GM12864 (cell line): ENCODE results near the gene AKR7A3.
"Not testable (repeated sequence)": the region's sequence is repeated elsewhere in the genome, so short reads cannot be mapped to it uniquely, and the experiment has no call there.

Experiments
- DNase-seq: peaks from one replicate; pipeline ENCODE4 v3.0.0-alpha.2; 2011; ENCODE audit warnings: low read depth
- H3K4me3 ChIP-seq: 2 replicates; pipeline ENCODE4 v1.5.1; 2011; ENCODE audit warnings: mild to moderate bottlenecking, low read depth, low read length, control low read depth
- TF ChIP-seq, protein P1 (sequence below): IDR thresholded peaks from 2 replicates; pipeline ENCODE4 v1.5.1; 2011; ENCODE audit warnings: low read depth, mild to moderate bottlenecking, moderate library complexity, low read length, control low read depth, inconsistent platforms; ENCODE audit errors: missing control alignments

Gene AKR7A3

DNA sequence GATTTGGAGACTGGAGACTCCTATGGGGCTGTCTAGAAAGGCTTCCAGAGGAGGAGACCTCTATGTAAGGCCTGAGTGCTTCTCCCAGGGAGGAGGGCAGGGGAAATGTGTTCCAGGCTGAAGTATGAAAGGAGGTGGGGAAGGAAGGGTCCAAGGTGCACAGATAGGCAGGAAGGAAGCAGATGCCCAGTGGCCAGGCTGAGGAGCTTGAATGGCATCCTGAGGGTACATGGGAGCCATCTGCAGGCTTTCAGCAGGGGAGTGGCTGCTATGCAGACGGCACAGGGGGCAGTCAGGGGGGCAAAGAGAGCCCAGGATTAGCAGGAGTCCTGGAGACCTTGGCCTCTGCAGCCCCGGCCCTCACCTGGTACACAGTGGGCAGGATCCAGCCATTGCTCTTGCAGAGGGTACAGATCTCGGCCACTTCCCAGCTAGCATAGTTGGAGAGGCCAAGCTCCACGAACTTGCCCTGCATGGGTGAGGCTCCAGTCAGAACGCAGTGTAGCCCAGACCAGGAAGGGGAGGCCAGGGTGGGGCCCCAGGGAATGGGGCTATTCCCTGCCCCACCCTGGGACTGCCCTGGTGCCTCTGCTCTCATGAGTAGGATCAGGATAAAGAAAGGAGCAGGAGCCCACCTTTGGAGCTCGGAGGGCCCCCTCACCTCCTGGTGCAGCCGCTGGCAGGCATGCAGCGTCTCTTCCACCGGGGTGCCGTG is 19.4 kb upstream of the AKR7A3 start:
- H3K4me3 ChIP-seq: no peak overlapping the region
- no peak for DNase-seq
- TF ChIP-seq, protein P1, sequence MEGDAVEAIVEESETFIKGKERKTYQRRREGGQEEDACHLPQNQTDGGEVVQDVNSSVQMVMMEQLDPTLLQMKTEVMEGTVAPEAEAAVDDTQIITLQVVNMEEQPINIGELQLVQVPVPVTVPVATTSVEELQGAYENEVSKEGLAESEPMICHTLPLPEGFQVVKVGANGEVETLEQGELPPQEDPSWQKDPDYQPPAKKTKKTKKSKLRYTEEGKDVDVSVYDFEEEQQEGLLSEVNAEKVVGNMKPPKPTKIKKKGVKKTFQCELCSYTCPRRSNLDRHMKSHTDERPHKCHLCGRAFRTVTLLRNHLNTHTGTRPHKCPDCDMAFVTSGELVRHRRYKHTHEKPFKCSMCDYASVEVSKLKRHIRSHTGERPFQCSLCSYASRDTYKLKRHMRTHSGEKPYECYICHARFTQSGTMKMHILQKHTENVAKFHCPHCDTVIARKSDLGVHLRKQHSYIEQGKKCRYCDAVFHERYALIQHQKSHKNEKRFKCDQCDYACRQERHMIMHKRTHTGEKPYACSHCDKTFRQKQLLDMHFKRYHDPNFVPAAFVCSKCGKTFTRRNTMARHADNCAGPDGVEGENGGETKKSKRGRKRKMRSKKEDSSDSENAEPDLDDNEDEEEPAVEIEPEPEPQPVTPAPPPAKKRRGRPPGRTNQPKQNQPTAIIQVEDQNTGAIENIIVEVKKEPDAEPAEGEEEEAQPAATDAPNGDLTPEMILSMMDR: no peak

DNA sequence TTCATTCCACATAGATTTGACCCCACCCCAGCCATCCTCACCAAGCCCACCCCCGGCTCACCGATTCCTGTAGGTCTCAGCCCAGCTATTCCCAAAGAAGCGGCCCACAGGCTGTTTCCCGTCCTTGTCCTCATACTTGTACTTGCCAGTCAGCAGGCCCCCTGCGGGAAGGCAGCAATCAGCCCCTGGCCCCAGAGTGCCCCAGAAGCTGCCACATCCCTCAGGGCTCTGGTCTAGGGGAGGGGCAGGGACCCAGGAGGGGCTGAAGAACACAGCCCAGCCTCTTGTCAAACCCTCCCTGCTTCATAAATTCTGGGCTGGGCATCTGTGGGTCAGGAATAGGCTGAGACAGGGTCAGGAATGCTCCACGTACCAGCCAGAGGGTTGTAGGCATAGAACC is 18.4 kb upstream of the AKR7A3 start:
- TF ChIP-seq, protein P1: no peak
- DNase-seq: no peak
- H3K4me3 ChIP-seq: no peak overlapping the region

DNA sequence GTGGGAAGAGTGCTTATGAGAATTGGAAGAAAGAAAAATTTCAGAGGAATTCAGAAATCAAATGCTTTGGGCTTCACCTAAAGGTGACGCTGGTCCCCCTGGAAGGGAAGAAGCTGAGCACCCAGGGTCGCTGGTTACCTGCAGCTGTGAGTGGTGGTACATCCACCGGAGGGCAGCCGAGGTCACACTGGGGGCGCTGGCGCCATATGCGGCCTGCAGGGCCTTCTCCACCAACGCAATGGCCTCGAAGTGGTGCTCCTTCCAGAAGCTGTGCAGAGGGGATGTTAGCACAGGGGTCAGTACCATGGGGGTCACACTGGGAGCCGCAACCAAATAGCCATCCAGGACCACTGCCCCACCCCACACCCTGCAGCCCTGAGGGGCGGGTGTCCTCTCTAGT is 17.3 kb upstream of the AKR7A3 start:
- TF ChIP-seq, protein P1: no peak
- H3K4me3 ChIP-seq: no peak overlapping the region
- DNase-seq: no peak

DNA sequence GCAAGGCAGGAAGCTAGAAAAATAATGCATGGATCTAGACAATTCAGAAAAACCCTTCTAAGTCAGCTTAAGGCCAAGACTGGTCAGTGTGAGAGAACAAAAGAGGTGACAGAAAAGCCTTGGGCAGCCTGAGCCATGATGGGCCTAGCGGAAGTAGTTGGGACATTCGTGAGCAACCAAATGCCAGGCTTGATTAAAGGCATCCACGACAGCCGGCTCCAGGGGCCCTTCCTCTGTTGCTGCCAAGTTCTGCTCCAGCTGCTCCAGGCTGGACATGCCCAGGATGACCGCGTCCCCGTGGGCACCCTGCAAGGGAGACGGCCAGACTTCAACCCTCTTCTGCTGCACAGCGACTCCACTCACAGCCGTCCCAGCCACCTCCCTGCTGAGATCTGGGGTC is 15.5 kb upstream of the AKR7A3 start:
- not testable (repeated sequence) for DNase-seq, H3K4me3 ChIP-seq

DNA sequence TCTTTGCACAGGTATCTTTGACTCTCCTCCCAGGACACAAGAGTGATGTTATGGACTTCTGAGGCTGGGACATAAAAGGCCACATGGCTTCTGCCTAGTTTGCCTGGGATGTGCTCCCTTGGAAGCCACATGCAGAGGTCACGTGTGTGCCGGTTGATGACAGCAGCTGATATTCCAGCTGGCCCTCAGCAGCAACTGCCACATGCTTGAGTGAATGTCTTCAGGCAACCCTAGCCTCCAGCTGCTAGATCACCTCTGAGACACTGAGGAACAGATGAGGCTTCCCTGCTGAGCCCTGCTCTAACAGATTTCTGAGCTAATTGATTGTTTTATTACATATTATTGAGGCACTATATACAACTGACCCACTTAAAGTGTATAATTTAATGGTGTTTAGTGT is 11.6 kb upstream of the AKR7A3 start:
- TF ChIP-seq, protein P1: no peak
- H3K4me3 ChIP-seq: no peak overlapping the region
- DNase-seq: no peak

DNA sequence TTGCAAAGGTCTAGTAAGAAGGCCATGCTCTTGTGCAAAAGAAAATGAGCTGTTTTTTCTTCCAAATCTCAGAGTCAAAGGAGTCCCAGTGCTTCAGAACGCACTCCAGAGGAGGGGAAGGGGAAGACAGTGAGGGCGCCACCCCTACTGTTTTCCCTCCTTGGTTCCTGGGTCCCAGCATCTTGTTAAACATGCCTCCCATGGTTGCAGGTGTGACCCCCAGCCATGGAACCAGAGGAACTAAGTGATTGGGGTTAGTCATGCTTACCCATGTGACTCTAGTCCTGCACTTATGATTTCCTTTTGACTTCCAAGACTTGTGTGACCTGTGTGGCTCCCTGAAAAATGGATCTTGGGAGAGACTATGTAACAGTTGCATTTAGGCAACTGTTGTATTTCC is 6.1 kb upstream of the AKR7A3 start:
- DNase-seq: no peak
- TF ChIP-seq, protein P1: no peak
- no peak overlapping the region for H3K4me3 ChIP-seq

DNA sequence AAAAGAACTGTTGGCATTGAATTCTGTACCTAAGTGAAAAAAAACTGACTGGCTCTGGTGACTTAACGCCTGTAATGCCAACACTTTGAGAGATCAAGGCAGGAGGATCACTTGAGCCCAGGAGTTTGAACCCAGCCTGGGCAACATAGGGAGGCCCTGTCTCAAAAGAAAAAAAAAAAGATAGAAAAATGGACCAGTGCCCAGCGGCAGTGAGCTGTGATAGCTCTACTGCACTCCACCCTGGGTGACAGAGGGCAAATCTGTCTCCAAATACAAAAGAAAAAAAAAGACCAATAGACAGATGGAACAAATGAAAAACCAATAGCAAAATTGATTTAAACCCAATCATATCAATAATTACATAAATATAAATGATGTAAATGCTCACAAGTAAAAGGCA is 674 bp upstream of the AKR7A3 start:
- no peak overlapping the region for H3K4me3 ChIP-seq
- no peak for DNase-seq
- TF ChIP-seq, protein P1: no peak
